Femur (tissue), 1 donor: Measurements from ENCODE around the gene TTC17.
"Not testable (repeated sequence)": the region's sequence is repeated elsewhere in the genome, so short reads cannot be mapped to it uniquely, and the experiment has no call there.

Source experiments
- DNase-seq: peaks from one replicate; pipeline ENCODE4 v3.0.0-alpha.2; 2017

TTC17 gene

GRCh38 chr11:43462359-43462758, 103.6 kb downstream of the TTC17 start:
- no peak for DNase-seq

- no peak for DNase-seq
Observed at GRCh38 chr11:43467958-43468357, 109.2 kb downstream of the TTC17 start.

GRCh38 chr11:43477491-43477890, 118.8 kb downstream of the TTC17 start:
- not testable (repeated sequence) for DNase-seq

GRCh38 chr11:43486141-43486540, 127.4 kb downstream of the TTC17 start:
- DNase-seq: no peak

- no peak for DNase-seq
Observed at GRCh38 chr11:43489869-43490465, 131.2 kb downstream of the TTC17 start.

GRCh38 chr11:43492701-43493100, 134.0 kb downstream of the TTC17 start:
- DNase-seq: no peak

- no peak for DNase-seq
Observed at GRCh38 chr11:43493431-43493830, 134.7 kb downstream of the TTC17 start.

GRCh38 chr11:43497144-43497543, 138.4 kb downstream of the TTC17 start:
- DNase-seq: no peak

GRCh38 chr11:43498561-43498960, 139.8 kb downstream of the TTC17 start:
- no peak for DNase-seq

GRCh38 chr11:43503417-43503816, 144.7 kb downstream of the TTC17 start:
- DNase-seq: no peak

GRCh38 chr11:43504316-43504950, 145.7 kb downstream of the TTC17 start:
- no peak for DNase-seq

GRCh38 chr11:43505171-43505570, 146.5 kb downstream of the TTC17 start:
- DNase-seq: no peak

GRCh38 chr11:43507171-43507570, 148.5 kb downstream of the TTC17 start:
- DNase-seq: no peak

GRCh38 chr11:43508511-43508918, 149.8 kb downstream of the TTC17 start:
- no peak for DNase-seq

GRCh38 chr11:43511959-43512358, 153.2 kb downstream of the TTC17 start:
- no peak for DNase-seq

GRCh38 chr11:43515090-43515489, 156.4 kb downstream of the TTC17 start:
- no peak for DNase-seq

- no peak for DNase-seq
Observed at GRCh38 chr11:43516316-43516850, 157.7 kb downstream of the TTC17 start.

GRCh38 chr11:43517518-43517917, 158.8 kb downstream of the TTC17 start:
- no peak for DNase-seq

- no peak for DNase-seq
Observed at GRCh38 chr11:43518408-43519160, 159.9 kb downstream of the TTC17 start.

GRCh38 chr11:43521471-43521870, 162.8 kb downstream of the TTC17 start:
- DNase-seq: no peak

- no peak for DNase-seq
Observed at GRCh38 chr11:43523632-43524031, 164.9 kb downstream of the TTC17 start.

- no peak for DNase-seq
Observed at GRCh38 chr11:43532041-43532440, 173.3 kb downstream of the TTC17 start.

GRCh38 chr11:43537833-43538615, 179.3 kb downstream of the TTC17 start:
- no peak for DNase-seq
